Spleen (tissue), 7 donors: ENCODE results near the gene ERC1.

ENCODE experiments used
- CTCF ChIP-seq, 11 experiments: fragments of 200-600 bp in 7 of 11; fragments of 450-650 bp in 4 of 11; sonication (generic) in 4 of 11; IDR thresholded peaks in 8 of 11; conservative IDR thresholded peaks in 3 of 11; 1 replicate in 7 of 11; 2 replicates in 4 of 11; pipeline versions ENCODE4 v1.4.0 to v1.8.0; 2016 to 2021; ENCODE audit warnings: antibody characterized with exemption in 11 of 11, inconsistent platforms in 4 of 11, mild to moderate bottlenecking in 1 of 11
- POLR2A ChIP-seq, 3 donors: fragments of 450-650 bp; IDR thresholded peaks; one replicate each; pipeline ENCODE4 v1.5.1; 2017; ENCODE audit warnings: antibody characterized with exemption in 3 of 3, mild to moderate bottlenecking in 1 of 3
- donor health status: DM: no; HTN: no; CAD: no; lungs with moderate emphysema.
- donor health status: DM: no; HTN: no; CAD: no.
- donor health status: DM: no; HTN: no; CAD: no.

- TF ChIP-seq CTCF (IDR thresholded peaks at IDR 0.05 in 8 of 11, conservative IDR thresholded peaks at IDR 0.05 in 3 of 11) (no peak), POLR2A (IDR thresholded peaks at IDR 0.05) (no peak)
Observed at GRCh38 chr12:1523558-1524050, 532.6 kb downstream of the ERC1 start.
